ENCODE measurements around the gene CALN1.

DNA sequence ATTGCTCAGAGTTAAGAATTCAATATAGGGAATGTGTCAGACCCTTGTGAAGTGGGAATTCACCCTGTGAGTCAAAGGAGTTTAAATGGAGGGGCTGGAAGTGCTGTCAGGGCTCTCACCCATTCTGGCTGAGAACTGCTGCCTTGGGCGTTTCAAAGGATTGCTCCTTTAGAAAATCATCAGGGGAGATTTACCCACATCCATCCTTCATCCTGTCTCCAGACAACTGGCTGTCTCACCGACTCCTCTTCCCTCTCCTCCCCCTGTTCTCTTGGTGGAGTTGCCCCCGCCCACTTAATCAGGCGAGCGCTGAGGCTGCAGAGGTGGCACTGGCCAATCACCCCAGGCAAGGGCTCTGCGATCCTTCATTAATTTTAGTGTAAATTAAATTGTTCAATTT, 554.8 kb downstream of the CALN1 start:
- TF ChIP-seq, protein P1, sequence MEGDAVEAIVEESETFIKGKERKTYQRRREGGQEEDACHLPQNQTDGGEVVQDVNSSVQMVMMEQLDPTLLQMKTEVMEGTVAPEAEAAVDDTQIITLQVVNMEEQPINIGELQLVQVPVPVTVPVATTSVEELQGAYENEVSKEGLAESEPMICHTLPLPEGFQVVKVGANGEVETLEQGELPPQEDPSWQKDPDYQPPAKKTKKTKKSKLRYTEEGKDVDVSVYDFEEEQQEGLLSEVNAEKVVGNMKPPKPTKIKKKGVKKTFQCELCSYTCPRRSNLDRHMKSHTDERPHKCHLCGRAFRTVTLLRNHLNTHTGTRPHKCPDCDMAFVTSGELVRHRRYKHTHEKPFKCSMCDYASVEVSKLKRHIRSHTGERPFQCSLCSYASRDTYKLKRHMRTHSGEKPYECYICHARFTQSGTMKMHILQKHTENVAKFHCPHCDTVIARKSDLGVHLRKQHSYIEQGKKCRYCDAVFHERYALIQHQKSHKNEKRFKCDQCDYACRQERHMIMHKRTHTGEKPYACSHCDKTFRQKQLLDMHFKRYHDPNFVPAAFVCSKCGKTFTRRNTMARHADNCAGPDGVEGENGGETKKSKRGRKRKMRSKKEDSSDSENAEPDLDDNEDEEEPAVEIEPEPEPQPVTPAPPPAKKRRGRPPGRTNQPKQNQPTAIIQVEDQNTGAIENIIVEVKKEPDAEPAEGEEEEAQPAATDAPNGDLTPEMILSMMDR (IDR thresholded peaks at IDR 0.05) = no peak
- no peak for TF ChIP-seq EP300 (IDR thresholded peaks at IDR 0.05)

Measured in ovary (tissue), 3 donors.